OCI-LY1 (cell line): ENCODE data around the gene GPR17.

ENCODE experiments used
- CTCF ChIP-seq: fragments of 200-600 bp; sonication (generic), shearing (Covaris generic); IDR thresholded peaks from 2 replicates; pipeline ENCODE4 v1.5.1; 2017; ENCODE audit warnings: mild to moderate bottlenecking, antibody characterized with exemption, low read length, moderate library complexity, mixed read lengths
- EZH2 ChIP-seq: fragments of 200-600 bp; sonication (generic), shearing (Covaris generic); IDR thresholded peaks from 2 replicates; pipeline ENCODE4 v1.8.0; 2017; ENCODE audit warnings: borderline replicate concordance, mixed run types, mild to moderate bottlenecking, antibody characterized with exemption, low read length, moderate library complexity, mixed read lengths

DNA sequence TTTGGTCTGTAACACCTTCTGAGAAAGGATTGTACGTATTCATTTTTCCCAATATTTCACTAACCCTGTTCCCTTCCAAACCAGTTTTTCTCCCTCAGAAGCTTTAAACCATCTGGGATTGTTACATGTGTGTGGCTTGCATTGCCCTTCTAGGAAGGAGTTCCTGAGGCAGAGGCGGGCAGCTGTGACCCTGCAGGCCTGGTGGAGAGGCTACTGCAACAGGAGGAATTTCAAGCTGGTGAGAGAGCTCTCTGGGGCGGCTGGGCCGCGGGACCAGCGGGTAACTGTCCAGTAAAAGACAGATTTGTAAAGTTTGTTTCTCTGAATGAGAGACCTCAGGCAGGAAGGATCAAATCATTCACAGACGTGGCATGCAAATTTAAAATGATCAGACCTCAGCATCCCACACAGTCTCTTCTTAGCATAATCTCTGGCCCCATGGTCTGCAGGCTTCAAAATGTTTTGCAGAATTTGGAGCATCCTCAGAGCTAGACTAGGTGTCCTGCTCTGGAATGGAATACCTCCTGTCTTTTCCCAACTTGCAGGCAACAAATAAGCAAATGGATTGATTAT is 40.2 kb upstream of the GPR17 start:
- TF ChIP-seq EZH2 (no peak), CTCF (no peak)
